Aorta (tissue), 5 donors: ENCODE data around the gene ATP5PD. TPM values are rescaled to one million over a fixed set of nuclear protein-coding genes. Genes with fewer than 3 reads are reported as not detected.
"Not testable (repeated sequence)": the region's sequence is repeated elsewhere in the genome, so short reads cannot be mapped to it uniquely, and the experiment has no call there.

ENCODE experiments used
- ATAC-seq: fragments of 200-7000 bp; cut with Tn5 transposase; one replicate; pipeline ENCODE4 v1.9.1; 2022; ENCODE audit warnings: moderate library complexity; ENCODE audit not compliant: low FRiP score
- DNase-seq, 2 donors: peaks; one replicate each; pipeline ENCODE4 v3.0.0-alpha.2; 2020
- H3K27ac ChIP-seq, 2 donors: one replicate each; pipeline ENCODE4 v1.5.1; 2013; ENCODE audit warnings: low read length in 2 of 2, mild to moderate bottlenecking in 2 of 2, moderate library complexity in 2 of 2, control low read depth in 1 of 2, inconsistent platforms in 1 of 2, low read depth in 1 of 2
- H3K27me3 ChIP-seq, 2 donors: one replicate each; pipeline ENCODE4 v1.6.1; 2013; ENCODE audit warnings: control low read depth in 1 of 2, low read length in 1 of 2, mild to moderate bottlenecking in 1 of 2, moderate library complexity in 1 of 2; ENCODE audit not compliant: insufficient read depth in 2 of 2, control insufficient read depth in 1 of 2
- H3K36me3 ChIP-seq, 2 donors: one replicate each; pipeline ENCODE4 v1.6.1; 2013; ENCODE audit warnings: control low read depth in 1 of 2, low read length in 1 of 2, mild to moderate bottlenecking in 1 of 2; ENCODE audit not compliant: insufficient read depth in 2 of 2, control insufficient read depth in 1 of 2
- H3K4me1 ChIP-seq, 2 donors: one replicate each; pipeline ENCODE4 v1.6.1; 2013; ENCODE audit warnings: low read length in 2 of 2, control low read depth in 1 of 2, mild to moderate bottlenecking in 1 of 2, moderate library complexity in 1 of 2; ENCODE audit not compliant: insufficient read depth in 2 of 2, control insufficient read depth in 1 of 2
- H3K4me3 ChIP-seq, 2 donors: one replicate each; pipeline ENCODE4 v1.5.1; 2013; ENCODE audit warnings: low read length in 2 of 2, control low read depth in 1 of 2, mild to moderate bottlenecking in 1 of 2
- H3K9me3 ChIP-seq: one replicate; pipeline ENCODE4 v1.6.1; 2013; ENCODE audit warnings: mild to moderate bottlenecking, low read length; ENCODE audit not compliant: control insufficient read depth
- WGBS, 2 donors: extraction: QIAGEN DNeasy Blood & Tissue Kit; methylation state at CpG; one replicate each; pipeline ENCODE4 v1.1.7; 2013; 5-methylcytosine and 5-hydroxymethylcytosine counted together
- intact Hi-C, 2 donors: fragments of 100-400 bp; cut with DNase I; formaldehyde crosslinking; loops; one replicate each; pipeline versions ENCODE4 v1.14.2 to v1.15.0; 2022
- polyA plus RNA-seq, 2 donors: library from polyadenylated mRNA; stranded (reverse); fragments of 200-250 nt; gene quantifications; one replicate each; pipeline ENCODE4 v1.2.3, GENCODE V29; 2013
- total RNA-seq, 2 donors: library from RNA; stranded (reverse); fragmentation: NEBNext Ultra II Directional; extraction: Animal tissue kit (Norgen Biotek cat#: 25700); gene quantifications; one replicate each; pipeline ENCODE4 v1.2.1, GENCODE V29; 2021
- donor health status: healthy with polysubstance abuse.
- donor health status: Bipolar disorder and iron deficiency.
- donor health status: DM: no; HTN: no; CAD: no.
- donor health status: DM: no; HTN: no; CAD: no.
- donor health status: DM: yes; HTN: yes; CAD: no.

Gene ATP5PD
- total and polyA plus RNA-seq, 4 donors = 136 to 520 (median 249) TPM

DNA sequence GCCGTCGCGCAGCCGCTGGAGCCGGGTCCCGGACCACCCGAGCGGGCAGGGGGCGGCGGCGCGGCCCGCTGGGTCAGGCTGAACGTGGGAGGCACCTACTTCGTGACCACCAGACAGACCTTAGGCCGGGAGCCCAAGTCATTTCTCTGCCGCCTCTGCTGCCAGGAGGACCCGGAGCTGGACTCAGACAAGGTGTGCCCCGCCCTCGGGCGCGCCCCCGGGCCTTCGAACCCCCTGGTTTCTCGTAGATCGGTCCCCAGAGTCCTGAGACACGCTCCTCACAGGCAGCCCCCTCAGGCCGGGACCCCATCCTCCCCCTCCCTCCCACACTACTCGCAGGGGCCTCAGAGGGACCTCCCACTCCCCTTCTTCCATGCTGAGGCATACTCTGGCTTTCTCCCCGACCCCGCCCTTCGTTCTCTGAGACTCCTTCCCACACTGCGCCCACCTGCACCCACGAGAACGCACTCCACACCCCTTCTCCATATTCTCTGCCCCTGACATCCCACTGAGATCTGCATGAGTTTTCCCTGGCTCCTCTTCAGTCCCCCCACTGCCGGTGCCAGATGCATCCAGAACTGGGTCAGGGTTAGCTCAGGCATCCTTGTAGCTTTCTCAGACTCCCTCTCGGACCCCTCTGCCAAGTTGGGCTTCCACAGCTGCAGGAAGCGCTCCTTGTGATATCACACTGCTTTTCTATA is 779 bp upstream of the ATP5PD start:
- intact Hi-C loops = loop anchor here in 1 of 2 donors (1.0 to 5.0 kb wide), 2 partner anchors 30 to 60 kb away; partner anchors contain the start of gene ARMC7
- H3K4me1 ChIP-seq = peaks cover 0 to 2% of the 10 kb centered on the region in 2 donors
- peak in 1 of 2 donors; percentile 67 for DNase-seq
- peak; percentile 1 for ATAC-seq
- no peaks in the 10 kb centered on the region for H3K27me3 ChIP-seq
- 1% methylated on average over 36 to 38 of the region's 38 CpGs for WGBS, 2 donors
- peaks cover 0 to 2% of the 10 kb centered on the region in 2 donors for H3K36me3 ChIP-seq
- H3K4me3 ChIP-seq = peak overlapping the region; percentile 96 to 99
- peak overlapping the region; percentile 15 to 35 for H3K27ac ChIP-seq
- H3K9me3 ChIP-seq = no peaks in the 10 kb centered on the region

DNA sequence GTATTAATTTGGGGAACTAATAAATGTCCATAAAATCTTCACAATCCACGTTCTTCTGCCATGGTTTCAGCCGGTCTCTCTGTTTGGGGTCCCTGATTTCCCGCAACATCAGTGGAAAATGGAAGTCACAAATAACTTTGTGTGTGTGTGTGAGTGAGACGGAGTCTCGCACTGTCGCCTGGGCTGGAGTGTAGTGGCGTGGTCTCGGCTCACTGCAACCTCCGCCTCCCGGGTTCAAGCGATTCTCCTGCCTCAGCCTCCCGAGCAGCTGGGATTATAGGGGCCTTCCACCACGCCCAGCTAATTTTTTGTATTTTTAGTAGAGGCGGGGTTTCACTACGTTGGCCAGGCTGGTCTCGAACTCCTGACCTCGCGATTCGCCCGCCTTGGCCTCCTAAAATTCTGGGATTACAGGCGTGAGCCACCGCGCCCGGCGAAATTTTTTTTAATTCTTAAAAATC is 793 bp downstream of the ATP5PD start:
- H3K4me1 ChIP-seq, ATAC-seq, H3K27ac ChIP-seq, H3K9me3 ChIP-seq, H3K27me3 ChIP-seq, H3K36me3 ChIP-seq: not testable (repeated sequence)
- H3K4me3 ChIP-seq = peak overlapping the region in 1 of 2 donors; percentile 85
- intact Hi-C loops = loop anchor here in 1 of 2 donors (5.0 kb wide), 1 partner anchor 61 kb away; the partner anchor contains the start of gene ARMC7
- DNase-seq = peak in 1 of 2 donors; percentile 85
- 11 to 12% methylated on average over 25 of the region's 25 CpGs for WGBS, 2 donors

DNA sequence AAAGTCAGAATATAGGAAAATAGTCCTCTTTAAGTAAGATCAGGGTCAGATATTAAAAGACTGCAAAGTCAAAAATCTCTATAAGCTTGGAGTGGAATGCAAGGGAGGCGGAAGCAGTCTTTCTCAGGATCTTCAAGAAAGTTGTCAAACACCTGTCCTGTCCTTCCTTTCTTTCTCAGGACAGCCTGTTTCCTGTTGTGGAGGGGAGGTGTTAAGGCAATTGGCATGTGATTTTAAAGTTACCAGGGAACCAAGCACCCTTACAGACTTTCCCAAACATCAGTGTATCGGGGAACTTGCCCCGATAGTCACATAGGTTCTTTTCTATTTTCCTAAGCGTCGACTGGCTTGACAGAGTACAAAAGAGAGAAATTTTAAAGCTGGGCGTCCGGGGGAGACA is 2.1 kb downstream of the ATP5PD start:
- H3K27me3 ChIP-seq = no peaks in the 10 kb centered on the region
- no peak overlapping the region for H3K27ac ChIP-seq
- no peak for DNase-seq
- no peak overlapping the region for H3K4me3 ChIP-seq
- 71 to 77% methylated on average over 7 of the region's 7 CpGs for WGBS, 2 donors
- ATAC-seq = no peak
- no peaks in the 10 kb centered on the region for H3K9me3 ChIP-seq
- intact Hi-C loops = loop anchor here in 1 of 2 donors (5.0 kb wide), 1 partner anchor 63 kb away; the partner anchor contains the start of gene ARMC7
- H3K36me3 ChIP-seq = peaks cover 0 to 2% of the 10 kb centered on the region in 2 donors
- H3K4me1 ChIP-seq = peaks cover 0 to 2% of the 10 kb centered on the region in 2 donors

DNA sequence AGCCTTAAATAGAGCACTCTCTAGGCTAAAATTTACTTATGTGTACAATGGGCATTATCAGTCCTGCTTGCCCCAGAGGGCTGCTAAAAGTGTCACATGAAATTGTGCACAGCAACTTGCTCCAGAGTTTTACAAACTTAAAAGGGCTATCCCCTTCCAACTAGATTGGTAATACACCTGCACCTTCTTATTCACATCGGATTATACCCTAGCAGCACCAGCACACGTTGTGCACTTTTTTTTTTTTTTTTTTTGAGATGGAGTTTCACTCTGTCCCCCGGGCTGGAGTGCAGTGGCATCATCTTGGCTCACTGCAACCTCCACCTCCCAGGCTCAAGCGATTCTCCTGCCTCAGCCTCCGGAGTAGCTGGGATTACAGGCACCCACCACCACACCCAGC is 3.0 kb downstream of the ATP5PD start:
- intact Hi-C loops, H3K27me3 ChIP-seq, H3K36me3 ChIP-seq, ATAC-seq, H3K4me3 ChIP-seq, H3K4me1 ChIP-seq, H3K27ac ChIP-seq, DNase-seq, H3K9me3 ChIP-seq: not testable (repeated sequence)
- 66 to 68% methylated on average over 5 of the region's 5 CpGs for WGBS, 2 donors

DNA sequence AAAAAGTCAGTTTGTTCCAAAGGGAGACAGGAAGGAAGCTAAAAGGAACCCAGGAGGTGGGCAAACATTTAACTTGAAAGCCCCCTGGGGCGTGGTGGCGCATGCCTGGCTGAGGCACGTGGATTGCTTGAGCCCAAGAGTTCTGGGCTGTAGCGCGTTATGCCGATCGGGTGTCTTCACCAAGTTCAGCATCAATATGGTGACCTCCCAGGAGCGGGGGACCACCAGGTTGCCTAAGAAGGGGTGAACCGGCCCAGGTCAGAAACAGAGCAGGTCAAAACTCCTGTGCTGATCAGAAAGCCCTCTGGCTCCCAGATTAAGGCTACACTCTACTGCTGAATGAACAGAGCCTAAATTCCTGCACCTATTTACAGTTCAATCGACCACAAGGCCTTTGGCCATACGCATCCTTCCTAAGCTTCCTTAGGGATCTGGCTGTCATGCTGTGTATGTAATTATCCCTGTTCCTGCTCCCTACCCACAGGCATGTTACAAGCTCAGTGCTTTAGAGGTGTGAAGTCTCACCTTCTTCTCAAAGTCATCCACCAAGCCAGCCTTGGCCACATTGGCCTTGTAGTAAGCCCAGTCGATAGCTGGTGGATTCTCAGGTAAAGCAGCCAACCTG is 5.0 kb downstream of the ATP5PD start:
- 76 to 82% methylated on average over 12 of the region's 12 CpGs for WGBS, 2 donors
- H3K27me3 ChIP-seq = no peaks in the 10 kb centered on the region
- ATAC-seq (no peak), DNase-seq (no peak)
- H3K4me3 ChIP-seq = no peak overlapping the region
- no peak overlapping the region for H3K27ac ChIP-seq
- peaks cover 0 to 5% of the 10 kb centered on the region in 2 donors for H3K36me3 ChIP-seq
- H3K4me1 ChIP-seq = no peaks in the 10 kb centered on the region
- intact Hi-C loops = no loop called here
- H3K9me3 ChIP-seq = no peaks in the 10 kb centered on the region

DNA sequence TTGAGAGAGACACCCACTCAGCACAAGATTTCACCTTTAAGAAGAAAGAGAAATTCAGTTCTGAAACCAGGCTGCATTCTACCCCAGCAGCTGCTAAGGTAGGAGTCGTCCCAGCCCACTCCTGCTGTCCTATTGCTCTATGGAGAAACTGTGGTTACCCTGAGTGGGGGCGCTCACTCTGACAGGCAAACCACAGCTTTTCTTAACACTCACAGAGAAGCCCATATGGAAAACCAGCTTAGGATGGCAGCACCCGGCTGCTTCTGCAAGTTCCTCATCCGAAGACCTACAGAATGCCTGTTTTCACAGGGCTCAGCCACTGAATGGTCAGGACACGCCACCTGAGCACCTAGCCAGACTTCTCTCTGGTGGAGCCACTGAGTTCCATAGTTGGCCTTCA is 7.5 kb downstream of the ATP5PD start:
- intact Hi-C loops = no loop called here
- H3K4me1 ChIP-seq = no peaks in the 10 kb centered on the region
- H3K27me3 ChIP-seq = no peaks in the 10 kb centered on the region
- ATAC-seq (no peak), DNase-seq (no peak)
- 90 to 93% methylated on average over 5 of the region's 5 CpGs for WGBS, 2 donors
- H3K27ac ChIP-seq = no peak overlapping the region
- peaks cover 0 to 5% of the 10 kb centered on the region in 2 donors for H3K36me3 ChIP-seq
- H3K9me3 ChIP-seq = no peaks in the 10 kb centered on the region
- no peak overlapping the region for H3K4me3 ChIP-seq

DNA sequence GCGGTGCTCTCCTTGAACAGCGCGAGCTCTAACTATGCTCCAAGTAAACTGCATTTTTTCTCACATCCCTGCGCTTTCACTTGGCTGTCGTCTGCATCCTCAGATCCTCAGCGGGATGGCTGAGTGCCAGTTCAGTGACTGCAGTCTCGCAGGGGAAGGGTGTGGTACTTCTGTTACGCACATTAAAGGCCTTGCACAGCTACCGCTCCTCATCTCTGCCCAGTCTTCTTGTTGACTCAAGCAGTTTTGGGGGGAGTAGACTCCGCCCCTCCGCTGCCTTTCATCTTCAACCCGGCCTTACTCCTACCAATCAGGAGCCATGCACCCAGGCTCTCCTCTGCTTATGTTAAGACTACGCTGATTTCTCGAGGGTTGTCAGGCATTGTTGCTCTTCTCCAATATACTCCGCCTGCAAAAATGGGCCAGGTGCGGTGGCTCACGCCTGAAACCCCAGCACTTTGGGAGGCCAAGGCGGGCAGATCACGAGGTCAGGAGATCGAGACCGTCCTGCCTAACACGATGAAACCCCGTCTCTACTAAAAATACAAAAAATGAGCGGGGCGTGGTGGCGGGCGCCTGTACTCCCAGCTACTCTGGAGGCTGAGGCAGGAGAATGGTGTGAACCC is 10.0 kb downstream of the ATP5PD start:
- Histone ChIP-seq H3K4me1 (no peaks in the 10 kb centered on the region), H3K36me3 (peaks cover 0 to 3% of the 10 kb centered on the region in 2 donors), H3K9me3 (no peaks in the 10 kb centered on the region), H3K27ac (no peak overlapping the region), H3K27me3 (no peaks in the 10 kb centered on the region), H3K4me3 (no peak overlapping the region)
- intact Hi-C loops = no loop called here
- WGBS, 2 donors = 83 to 85% methylated on average over 27 of the region's 27 CpGs
- peak; percentile 91 to 93 for DNase-seq
- ATAC-seq = peak; percentile 11

DNA sequence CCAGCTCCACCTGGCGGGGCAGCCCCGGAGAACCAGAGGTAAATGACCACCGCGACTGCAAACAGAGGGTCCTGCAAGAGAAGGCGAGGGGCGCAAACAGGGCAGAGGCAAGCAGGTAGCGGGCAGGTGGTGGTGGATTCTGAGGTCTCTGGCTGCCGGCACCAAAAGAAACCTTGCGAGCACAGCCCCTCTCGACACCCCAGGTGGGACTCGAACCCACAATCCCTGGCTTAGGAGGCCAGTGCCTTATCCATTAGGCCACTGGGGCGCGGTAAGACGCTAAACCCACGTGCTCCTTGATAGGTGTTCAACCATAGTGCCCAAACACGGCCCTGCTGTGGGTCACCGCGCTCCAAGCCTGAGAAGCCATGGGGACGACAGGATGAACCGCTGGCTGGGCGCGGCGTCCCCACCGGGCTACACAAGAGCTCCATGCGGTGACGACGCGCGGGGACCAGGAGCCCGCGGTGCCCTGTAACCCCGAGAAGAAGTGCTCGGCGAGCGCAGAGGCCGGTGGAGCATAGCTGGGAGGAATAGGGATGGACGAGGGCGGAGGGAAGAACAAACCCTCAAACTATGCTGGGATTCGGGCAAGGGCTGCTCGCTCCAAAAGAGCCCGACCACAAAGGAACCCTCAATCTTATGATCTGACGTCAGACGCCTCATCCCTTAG is 12.4 kb downstream of the ATP5PD start:
- Histone ChIP-seq H3K9me3 (no peaks in the 10 kb centered on the region), H3K4me3 (peak overlapping the region; percentile 37 to 55), H3K36me3 (peaks cover 0 to 3% of the 10 kb centered on the region in 2 donors), H3K27ac (peak overlapping the region; percentile 10 to 84), H3K27me3 (no peaks in the 10 kb centered on the region), H3K4me1 (no peaks in the 10 kb centered on the region)
- intact Hi-C loops = loop anchor here (5.0 kb wide), 2 partner anchors 47 to 72 kb away; partner anchors contain the start of gene CDR2L (in 1 of the 2)
- DNase-seq (peak; percentile 88 to 95), ATAC-seq (peak; percentile 91)
- WGBS, 2 donors = 1% methylated on average over 43 of the region's 43 CpGs
